ENCODE measurements around the gene NBAS.

GRCh38 chr2:15187702-15188101 is 373.4 kb downstream of the NBAS start:
- no peak for TF ChIP-seq EZH2 (IDR thresholded peaks at IDR 0.05)
- no peak for TF ChIP-seq POLR2AphosphoS5 (IDR thresholded peaks at IDR 0.05; ENCODE audit: borderline replicate concordance, low read depth, low read length)
- no peak for TF ChIP-seq FOXP2 (optimal IDR thresholded peaks at IDR 0.05; ENCODE audit: control extremely low read depth, extremely low read length, insufficient read depth)

Data from SK-N-MC (cell line).